Cardiac fibroblast (primary cell): ENCODE measurements around the gene CDK10.

ENCODE experiments used
- DNase-seq, 2 donors: peaks; one replicate each; pipeline versions ENCODE4 v3.0.0 to v3.0.0-alpha.2; 2010; ENCODE audit warnings: low read depth in 2 of 2
- H3K4me3 ChIP-seq, 2 donors: replicated peaks in 1 of 2; 1 replicate in 1 of 2; 2 replicates in 1 of 2; pipeline ENCODE4 v1.5.1; 2011; ENCODE audit warnings: low read depth in 2 of 2, low read length in 2 of 2, mild to moderate bottlenecking in 2 of 2, moderate library complexity in 1 of 2
- TF ChIP-seq, protein P1 (sequence below): IDR thresholded peaks from one replicate; pipeline ENCODE4 v1.5.1; 2011; ENCODE audit warnings: low read depth, mild to moderate bottlenecking, low read length, inconsistent platforms

Gene CDK10

DNA sequence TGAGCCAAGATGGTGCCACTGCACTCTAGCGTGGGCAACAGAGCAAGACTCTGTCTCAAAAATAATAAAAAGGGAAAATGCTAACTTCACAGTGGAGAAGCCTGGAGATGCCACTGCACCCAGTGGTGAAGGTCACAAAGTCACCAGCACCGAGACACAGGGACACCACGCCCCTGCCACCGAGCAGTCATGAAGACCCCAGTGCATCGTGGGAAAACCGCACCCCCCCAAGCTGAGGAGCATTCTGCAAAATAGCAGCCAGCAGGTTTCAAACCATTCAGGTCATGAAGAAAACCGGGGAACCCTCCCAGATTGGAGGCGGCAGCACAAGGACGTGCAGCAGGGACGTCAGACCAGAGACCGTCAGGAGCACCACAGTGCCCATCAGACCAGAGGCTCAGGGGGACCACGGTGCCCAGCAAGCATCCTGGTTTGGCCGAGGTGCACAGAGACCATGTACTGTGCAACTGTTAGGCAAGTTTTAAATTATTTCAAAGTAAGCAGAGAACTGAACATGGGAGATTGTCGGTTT is 42.7 kb upstream of the CDK10 start:
- TF ChIP-seq, protein P1, sequence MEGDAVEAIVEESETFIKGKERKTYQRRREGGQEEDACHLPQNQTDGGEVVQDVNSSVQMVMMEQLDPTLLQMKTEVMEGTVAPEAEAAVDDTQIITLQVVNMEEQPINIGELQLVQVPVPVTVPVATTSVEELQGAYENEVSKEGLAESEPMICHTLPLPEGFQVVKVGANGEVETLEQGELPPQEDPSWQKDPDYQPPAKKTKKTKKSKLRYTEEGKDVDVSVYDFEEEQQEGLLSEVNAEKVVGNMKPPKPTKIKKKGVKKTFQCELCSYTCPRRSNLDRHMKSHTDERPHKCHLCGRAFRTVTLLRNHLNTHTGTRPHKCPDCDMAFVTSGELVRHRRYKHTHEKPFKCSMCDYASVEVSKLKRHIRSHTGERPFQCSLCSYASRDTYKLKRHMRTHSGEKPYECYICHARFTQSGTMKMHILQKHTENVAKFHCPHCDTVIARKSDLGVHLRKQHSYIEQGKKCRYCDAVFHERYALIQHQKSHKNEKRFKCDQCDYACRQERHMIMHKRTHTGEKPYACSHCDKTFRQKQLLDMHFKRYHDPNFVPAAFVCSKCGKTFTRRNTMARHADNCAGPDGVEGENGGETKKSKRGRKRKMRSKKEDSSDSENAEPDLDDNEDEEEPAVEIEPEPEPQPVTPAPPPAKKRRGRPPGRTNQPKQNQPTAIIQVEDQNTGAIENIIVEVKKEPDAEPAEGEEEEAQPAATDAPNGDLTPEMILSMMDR: no peak
- DNase-seq: no peak
- H3K4me3 ChIP-seq: no peak overlapping the region

DNA sequence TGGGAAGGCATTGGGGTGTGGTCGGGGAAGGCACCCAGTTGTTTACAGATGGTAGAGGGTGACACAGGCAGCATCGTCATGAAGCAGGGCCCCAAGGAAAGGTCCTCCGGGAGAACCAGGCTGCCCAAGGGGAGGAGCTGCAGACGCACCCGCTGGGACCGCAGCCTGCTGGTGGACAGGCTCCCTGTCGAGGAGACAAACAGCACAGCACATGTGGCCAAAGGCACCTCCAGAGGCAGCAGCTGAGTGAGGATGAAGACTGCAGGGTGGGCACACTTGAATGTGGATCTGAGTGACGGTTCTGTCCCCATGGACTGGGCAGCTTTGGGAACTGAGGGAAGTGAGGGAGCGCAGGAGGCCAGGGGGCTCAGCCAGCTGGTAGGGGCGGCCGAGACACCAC is 41.4 kb upstream of the CDK10 start:
- no peak for DNase-seq
- TF ChIP-seq, protein P1: no peak
- no peak overlapping the region for H3K4me3 ChIP-seq

DNA sequence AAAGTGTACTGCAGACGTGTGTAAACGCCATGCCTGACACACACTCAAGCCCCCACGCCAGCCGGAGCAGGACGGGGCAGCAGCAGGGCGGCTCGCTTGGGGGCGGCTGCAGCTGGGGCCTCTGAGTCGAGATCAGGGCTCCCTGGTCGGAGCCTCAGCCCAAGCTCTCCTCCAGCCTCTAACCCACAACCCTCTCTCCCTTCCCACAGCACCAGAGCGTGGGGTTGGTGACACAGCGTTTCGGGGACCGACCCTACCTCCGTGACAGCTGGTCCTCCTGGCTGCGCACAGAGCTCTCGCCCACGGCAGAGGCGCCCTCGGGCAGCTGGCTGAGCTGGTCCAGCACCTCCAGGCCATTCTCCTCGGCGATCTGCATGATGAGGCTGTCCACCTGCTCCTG is 40.2 kb upstream of the CDK10 start:
- TF ChIP-seq, protein P1: no peak
- H3K4me3 ChIP-seq: no peak overlapping the region
- no peak for DNase-seq

DNA sequence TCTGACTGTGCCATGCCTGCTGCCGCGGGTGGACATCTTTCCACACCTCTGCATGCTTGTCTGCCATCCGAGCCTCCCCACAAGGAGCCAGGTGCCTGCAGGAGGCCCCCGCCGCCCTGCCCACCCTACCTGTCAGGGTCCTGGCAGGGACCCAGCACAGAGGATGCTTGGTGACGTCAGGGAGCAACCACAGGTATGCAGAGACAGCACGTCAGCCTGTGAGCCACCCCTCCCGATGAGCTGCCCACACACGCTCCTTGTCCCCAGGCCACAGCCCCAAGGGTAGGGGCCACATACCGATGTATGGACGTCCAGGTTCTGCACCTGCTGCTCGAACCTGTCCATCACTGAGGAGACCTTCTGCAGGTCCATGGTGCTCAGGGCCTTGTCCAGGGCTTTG is 39.6 kb upstream of the CDK10 start:
- DNase-seq: no peak
- TF ChIP-seq, protein P1: no peak
- H3K4me3 ChIP-seq: no peak overlapping the region

DNA sequence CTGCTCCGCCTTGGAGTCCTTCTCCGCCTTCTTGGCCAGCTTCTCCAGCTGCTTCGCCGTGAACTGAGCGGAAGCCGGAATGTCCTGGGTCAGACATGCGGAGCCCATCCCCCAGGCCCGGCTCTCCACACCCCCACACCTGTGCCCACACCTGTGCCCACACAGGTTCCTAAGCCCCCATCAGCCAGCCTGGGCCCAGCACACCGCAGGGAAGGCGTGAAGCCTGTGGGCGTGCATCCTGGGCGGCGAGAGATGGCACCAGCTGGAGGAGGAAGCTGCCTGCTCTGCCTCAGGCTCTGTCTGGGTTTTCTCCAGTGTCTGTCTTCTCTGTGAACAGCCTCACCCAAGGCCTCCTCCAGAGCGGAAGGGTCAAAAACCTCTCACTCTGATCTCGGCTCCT is 34.9 kb upstream of the CDK10 start:
- no peak overlapping the region for H3K4me3 ChIP-seq
- DNase-seq: no peak
- TF ChIP-seq, protein P1: no peak

DNA sequence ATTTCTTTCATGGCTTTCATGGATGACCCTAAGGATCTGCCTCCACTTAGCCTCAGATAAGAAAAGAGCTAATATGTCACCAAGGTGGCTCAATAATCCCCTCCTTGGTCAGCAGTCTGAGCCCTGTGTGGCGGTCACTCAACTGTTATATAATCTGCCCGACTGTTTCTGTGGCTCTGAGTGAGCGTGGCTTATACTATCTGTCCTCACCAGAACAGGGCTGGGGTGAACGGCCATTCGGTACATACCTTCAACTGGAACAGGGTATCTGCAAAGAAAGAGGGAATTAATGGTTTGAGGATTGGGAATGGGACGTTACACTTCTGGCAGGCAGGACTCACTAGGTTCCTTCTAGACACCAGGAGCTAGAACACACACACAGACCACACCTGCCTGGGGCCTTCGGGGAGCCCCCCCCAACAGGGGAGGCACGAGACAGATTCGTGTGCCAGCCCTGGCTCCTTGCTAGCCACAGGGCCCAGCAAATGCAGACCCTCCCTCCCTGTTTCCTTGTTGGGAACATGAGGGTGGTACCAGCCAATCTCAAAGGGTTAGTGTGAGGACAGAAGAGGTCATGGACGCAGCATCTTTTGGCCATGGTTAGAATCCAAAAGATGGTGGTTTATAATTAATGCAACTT is 32.7 kb upstream of the CDK10 start:
- no peak for DNase-seq
- TF ChIP-seq, protein P1: no peak
- no peak overlapping the region for H3K4me3 ChIP-seq
